T1000 (cell line): Measurements from ENCODE around the gene SLC35B1.
A peak's percentile ranks its signal among the peaks of the same experiment; 100 is the strongest.
"Not testable (repeated sequence)": the region's sequence is repeated elsewhere in the genome, so short reads cannot be mapped to it uniquely, and the experiment has no call there.

ENCODE experiments used
- DNase-seq: peaks from one replicate; lab custom pipeline; 2025; ENCODE audit warnings: mixed read lengths; lab: John Stamatoyannopoulos, UW

SLC35B1 gene

DNA sequence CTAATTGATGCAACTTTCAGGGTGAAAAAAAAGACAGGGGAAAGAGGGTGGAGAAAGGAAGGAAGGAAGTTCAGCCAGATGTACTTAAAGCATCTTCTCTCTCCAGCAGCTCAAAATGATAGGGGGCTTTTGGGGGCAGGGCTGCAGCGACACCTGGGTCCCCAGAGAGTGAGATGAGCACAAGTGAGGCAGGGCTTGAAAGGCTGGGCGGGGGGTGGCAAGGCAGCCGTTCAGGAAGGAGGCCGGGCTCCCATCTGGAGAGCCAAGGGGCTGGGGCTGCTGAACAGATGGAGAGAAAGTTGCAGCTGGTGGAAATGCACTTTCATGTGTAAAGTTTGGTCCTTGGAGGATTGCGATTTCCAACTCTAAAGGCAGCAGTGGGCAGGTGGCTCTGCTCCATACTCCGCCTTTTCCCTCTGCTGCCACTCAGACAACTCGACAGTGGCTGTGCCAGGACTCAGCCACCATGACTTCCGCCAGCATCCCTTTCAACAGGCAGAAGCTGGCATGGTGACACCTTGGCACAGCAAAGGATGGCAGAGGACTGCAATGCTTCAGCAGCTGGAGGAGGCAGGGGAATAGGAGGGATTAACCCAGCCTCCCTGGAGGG is 7.7 kb downstream of the SLC35B1 start:
- DNase-seq, result no peak

DNA sequence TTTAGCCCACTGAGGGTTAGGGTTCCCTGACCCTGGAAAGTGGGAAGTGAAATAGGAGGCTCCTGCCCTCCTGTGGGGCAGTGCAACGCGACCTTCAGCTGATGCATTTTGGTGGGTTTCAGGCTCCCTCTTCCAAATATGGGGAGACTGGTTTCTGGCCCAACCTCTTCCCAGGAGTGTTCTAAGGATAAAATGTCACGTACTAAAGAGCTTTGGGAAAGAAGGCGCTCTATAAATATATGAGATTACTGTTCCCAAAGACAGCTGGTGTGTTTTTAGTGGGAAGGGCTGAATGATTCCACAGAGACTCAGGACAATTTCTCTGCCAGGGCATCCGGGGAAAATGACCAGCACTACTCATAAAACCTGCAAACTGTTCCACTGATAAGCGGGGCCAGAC is 9.8 kb downstream of the SLC35B1 start:
- DNase-seq, result no peak

DNA sequence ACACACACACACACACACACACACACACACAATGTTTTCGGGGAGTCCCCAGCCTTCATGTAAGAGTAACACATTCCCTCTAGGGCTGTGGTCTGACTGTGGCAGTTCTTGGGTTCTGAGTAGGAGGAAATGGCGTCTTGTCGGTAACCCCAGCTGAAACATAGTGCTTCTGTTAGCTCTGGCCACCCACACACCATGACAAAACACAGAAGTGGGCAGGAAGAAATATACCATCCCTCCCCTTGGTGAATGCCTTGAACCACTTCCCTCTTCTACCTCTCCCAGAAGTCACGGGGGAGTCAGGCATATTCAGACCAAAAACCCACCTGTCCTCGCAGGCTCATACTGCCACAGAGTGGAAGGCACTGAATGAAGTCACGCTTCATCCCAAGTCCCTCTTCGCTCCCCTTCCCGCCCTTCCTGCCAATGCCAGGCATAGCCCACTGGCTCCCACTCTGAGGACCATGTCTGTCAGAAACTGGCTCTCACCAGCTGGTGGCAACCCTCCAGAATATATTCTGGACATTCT is 11.5 kb downstream of the SLC35B1 start:
- no peak for DNase-seq

DNA sequence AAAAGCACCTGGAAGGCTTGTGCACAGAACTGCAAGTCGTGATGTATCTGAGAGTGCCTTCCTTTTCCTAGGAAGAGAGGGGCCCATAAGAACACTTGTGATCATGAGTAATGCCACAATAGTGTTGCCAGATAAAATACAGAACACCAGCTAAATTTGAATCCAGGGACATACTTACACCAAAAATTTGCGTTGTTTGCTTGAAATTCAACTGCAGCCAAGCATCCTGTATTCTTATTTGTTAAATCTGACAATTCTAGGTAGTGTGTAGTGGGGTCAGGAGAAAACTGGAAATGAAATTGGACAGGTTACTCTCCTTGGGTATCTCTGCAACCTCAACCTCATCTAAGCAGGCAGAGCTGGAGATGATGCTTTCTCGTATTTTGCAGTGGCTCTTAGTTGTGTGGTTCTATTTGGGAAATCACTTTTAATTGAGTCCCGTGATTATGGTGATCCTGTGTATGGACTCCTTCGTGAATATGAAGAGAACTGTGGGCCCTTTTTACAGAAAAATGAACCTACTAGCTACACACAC is 12.0 kb downstream of the SLC35B1 start:
- no peak for DNase-seq

DNA sequence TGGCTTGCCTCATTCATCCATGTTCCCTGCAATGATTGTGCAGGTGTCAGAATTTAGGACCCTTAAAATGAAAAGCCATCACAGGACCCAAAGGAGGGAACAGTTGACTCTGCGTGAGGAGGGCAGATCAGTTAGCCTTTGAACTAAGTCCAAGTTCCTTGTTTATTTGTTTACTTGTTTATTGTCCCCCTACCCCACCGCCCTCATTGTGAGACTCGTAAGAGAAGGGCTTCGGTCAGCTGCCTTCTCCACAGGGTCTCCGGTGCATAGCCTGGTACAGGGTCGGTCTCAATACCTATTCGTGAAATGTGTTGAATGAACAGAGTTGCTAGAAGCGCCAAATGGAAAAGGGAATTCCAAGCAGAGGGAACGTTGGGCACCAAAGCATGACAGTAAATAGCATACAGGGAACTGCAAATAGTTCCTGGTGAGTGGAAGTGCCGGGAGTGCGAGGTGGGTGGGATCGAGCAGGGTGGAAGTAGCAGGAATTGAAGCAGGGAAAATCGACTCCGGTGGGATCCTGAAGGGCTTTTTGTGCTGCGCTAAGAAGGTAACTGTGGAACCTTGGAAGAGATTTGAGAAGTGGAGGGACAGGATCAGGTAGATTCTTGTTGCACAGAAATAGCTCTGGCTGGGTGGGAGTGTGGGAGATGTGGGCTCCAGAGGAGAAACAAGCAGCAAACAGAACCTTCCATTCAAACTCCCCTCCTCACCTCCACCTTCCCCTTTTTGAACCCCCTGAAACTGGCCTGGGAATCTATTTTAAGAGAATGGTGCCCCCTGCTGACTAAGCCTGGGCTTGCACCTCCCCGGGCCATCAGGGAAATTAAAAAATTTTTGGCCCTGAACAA is 12.7 kb downstream of the SLC35B1 start:
- DNase-seq, result no peak

DNA sequence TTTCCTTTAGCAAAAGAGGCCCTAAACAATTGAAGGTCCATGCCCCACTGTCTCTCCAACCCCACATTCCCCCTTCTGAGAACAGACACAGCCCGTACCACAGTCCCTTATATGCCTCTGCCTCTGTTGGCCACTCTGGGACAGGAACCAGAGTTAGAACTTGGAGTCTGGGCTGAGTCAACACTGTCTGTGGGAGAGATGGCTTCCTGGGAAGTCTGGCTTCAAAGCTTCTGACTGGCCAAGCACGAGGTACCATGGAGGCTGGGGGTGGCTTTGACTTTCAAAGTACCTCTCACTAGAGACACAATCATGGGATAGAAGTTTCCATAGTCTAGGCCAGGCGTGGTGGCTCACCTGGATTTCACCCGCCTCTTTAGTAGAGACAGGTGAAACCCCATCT is 15.0 kb downstream of the SLC35B1 start:
- no peak for DNase-seq

DNA sequence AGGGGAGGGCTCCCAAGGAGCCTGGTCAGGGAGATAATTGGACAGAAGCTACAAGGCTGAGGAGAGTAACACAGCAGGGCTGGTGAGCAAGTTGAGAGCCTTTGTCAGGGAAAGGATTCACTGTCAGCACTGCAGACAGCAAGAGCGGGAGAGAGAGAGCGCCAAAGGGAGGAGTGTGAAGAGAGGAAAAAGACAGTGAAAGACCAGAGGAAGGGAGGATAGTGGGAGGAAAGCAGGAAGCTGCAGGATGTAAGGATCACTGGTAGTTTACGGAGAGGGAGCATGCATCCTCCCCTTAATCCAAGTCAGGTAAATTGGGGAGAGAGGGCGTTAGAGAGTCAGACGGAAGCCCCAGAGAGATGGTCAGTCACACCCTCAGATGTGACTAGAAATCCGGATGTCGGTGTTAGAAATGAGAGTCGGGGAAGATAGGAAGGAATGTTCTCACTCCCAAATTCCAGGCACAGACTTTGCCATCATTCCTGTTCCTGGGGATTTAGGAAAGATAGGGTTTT is 16.0 kb downstream of the SLC35B1 start:
- no peak for DNase-seq

DNA sequence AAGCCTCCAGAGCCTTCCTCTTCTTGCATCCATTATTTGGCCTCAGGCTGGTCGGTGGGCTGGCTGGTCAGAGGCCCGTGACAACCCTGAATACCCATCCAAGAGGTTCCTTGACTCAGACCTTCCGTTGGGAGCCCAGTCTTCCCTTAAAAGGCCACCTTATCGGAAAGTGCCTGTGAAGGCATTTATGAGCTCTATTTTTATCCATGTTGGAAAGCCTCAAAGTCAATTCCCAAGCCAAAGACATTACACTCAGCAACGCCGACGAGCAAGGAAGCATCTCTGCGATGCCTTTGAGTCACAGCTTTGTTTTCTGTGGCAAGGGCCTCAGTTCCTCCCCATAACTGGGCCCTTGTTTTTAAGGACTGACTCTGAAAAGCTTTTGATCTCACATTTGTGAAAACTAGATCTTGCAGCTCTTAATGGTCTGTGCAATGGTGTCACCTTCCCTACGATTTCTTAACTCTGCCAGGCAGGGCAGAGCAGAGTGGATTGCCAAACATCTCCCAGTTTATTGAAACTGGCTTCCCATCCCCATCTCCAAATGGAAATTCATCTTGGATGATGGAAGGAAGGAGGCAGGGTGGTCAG is 16.6 kb downstream of the SLC35B1 start:
- no peak for DNase-seq

DNA sequence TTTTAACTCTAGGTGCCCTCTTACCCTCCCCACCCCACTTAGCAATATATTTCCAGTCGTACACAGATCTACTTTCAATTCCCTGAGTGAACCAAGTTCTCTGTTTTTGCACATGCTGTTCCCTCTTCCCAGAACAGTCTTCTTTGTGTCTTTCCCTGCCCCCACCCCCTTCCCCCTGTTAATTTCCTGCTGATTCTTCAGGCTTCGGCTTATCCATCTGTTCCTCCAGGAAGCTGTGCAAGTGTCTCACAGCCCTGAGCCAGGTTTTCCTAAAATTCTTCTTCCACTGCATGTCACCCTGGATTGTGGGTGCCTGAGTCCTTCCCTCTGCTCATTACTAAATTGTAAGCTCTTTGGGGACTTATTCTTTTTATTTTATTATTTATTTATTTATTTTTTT is 17.5 kb downstream of the SLC35B1 start:
- no peak for DNase-seq

DNA sequence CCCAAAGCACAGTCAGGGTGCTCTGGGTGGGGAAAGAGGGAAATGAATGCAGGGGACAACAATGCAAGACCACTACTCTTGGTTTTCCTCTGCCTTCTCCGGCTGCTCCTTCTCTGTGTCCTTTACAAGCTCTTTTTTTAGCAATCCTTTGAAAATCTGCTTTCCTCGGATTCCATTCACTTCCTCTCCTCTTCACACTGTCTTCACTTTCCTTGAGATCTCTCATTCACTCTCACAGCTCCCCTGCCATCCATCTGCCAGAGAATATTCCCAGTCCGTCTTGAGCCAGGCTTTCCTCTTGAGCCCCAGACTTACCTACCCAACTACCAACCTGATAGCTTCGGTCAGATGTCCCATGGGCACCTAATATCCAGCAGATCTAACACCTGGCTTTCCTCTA is 18.9 kb downstream of the SLC35B1 start:
- no peak for DNase-seq

DNA sequence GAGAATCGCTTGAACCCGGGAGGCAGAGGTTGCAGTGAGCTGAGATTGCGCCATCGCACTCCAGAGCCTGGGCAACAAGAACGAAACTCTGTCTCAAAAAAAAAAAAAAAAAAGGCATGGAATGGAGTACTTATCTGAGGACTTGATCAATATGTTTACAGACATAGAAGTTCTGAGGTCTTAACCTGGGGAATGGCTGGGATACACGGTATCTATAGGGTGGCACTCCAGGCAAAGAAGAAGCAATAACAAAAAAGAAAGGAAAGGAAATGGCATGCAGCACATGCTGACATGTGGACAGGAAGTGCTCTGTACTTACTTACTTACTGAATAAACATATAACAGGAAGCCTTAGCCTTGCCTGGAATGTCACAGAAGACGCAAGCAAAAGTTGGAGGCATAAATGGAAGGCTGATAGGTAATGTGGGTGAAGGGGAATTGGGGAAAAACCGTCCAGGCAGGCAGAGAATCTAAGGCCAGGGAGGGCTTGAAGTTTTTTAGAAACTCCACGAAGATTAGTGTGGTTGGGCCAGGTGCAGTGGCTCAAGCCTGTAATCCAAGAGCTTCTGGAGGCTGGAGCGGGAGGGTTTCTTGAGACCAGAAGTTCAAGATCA is 19.8 kb downstream of the SLC35B1 start:
- no peak for DNase-seq

DNA sequence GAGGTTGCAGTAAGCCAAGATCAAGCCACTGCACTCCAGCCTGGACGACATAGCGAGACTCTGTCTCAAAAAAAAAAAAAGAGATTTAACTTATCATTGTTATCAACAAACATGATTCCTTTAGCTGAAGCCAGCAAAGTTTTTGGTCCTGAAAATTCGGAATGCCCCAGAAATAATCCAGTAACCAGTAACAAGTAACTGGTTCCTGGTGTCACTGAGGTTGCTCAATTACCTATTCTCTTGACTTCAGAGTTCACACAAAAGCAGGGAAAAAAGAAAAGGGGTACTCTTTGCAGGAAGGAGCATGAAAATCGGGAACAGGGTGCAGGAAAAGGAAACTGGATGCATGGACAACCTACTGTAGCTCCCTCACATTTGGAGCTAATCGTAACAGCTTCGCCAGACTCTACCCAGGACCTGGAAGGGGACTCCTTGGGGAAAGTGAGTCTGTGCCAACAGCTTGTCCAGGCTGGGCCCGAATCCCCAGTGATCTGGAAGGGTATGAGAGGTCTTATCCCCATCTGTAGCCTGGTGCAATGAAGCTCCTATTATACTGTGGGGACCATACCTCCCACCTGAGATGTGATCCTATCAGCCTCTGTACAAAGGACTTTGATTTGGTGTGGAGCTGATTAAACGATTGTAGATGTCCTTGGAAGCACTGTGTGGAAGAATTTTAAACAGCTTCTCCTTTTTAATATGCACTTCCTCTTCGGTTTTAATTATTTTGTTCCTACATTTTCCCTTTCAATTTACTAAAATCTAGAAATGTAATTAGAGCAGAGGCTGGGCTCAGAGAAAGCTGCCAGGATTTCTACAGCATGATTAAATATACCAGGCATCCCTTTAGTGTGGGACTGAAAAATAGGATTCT is 26.4 kb downstream of the SLC35B1 start:
- no peak for DNase-seq

DNA sequence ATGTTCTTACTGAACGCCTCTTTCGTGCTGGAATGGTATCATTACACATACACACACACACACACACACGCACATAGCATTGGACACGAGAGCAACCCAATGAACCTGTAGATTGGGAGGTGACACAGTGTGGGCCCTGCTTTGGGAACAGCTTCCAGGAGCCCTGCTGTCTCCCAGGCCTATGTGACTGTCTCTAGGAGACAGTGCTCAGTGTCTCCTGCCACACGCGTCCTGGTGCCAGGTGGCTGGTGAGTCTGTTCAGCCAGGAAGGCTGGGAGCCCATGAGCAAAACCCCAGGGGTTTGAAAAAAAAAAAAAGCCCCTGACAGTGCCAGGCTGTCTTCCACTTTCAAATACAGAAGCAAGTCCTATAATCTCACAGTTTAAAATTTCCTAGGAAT is 27.4 kb downstream of the SLC35B1 start:
- DNase-seq, result no peak

DNA sequence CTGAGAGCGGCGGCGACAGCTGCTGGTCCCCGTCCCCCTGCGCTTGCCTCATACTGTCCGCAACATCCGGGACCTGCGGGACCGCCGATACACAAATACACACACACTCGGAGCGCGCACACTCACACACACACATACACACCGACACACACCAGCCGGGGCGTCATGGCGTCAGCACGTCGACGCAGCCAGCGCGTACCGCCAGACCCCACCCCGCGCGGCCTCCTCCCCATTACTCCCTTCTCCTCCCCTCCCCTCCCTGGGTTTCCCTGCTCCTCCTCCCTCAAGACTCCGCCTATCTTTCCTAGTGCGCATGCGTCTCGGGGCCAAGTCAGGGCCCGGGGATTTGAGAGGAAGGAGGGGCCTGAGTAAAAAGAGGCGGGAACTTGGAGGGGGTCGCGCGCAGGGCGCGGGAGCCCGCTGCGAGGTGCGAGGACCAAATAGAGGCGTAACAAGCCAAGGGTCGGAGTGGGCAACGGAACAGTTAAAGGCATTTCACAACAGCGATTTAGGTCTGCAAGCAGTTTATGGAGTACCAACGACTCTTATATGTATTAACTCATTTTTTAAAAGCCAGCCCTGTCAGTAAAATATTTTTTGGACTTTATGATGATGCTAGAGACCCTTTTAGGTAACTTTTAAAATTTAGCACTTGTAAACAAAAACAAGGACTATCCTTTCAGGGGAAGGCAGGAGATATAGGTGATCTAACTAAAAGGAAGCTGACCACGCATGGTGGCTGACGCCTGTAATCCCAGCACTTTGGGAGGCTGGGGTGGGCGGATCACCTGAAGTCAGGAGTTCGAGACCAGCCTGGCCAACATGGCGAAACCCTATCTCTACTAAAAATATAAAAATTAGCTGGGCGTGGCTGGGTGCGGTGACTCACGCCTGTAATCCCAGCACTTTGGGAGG is 29.6 kb downstream of the SLC35B1 start, which contains the start of gene SPOP:
Gene SPOP, minus strand, starts transcription at position 165 of the 915 bp plus-strand sequence. CDS start 55,287 bp downstream, outside the sequence.
- peak; percentile 98 for DNase-seq

DNA sequence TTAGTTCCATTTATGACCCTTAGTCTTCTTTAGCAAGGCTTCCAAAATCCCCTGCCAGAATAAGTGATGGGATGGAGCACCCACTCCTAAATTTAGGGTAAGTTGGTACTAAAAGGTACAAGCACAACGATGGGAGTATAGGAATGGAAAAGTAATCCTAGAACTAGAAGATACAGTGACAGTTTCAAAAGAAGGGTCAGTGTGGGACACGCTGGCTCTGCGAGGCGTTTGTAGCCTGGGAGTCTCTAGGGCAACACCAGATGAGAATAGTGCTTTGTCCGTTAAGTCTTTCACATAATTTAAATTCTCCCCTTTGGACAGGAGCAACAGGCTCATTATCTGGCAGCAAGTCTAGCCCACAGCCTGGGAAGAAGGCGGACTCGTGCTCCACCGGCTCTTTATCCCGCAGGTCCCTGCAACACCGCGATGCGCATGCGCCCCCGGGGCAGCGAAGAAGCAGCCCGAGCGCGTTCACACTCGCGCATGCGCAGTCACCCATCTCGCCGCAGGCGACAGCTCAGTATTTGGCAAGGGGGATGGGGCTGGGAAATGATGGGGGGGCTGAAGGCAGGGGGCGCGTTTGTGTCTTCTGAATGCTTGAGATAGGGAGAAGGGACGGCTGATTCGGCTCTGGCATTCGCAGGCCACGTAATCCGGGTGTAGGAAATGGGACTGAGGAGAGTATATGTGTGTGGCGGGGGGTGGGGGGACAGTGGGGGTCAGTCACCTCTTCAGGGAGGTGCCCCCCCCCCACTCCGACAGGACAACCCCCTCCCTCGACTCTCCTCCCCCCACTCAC is 30.4 kb downstream of the SLC35B1 start:
- DNase-seq, result peak; percentile 89

DNA sequence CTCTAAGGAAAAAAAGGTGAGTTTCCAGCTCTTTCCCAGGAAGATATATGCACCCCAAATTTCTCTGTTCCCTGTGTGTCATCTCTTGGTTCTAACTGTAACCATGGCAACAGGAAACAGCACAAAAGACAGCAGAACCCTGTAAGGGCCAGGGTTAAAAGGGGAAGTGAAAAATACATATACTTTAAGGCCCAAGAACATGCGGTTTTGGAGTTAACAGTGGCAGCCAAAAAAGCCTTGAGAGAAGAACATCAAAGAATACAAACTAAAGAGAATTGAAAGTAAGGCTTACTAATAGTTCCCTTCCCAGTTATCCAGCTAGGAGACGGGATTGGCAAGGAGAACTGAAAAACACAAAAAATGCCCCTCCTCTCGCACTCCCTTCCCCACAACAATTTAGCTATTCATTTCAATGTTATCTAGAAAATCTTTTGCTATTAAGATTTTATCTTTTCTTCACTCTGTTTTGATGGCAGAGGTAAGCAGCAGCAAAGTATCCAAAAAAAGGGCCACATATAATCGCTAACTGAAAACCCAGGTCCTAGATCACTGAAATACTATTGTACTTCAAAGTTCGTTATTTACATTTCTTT is 31.4 kb downstream of the SLC35B1 start:
- no peak for DNase-seq

DNA sequence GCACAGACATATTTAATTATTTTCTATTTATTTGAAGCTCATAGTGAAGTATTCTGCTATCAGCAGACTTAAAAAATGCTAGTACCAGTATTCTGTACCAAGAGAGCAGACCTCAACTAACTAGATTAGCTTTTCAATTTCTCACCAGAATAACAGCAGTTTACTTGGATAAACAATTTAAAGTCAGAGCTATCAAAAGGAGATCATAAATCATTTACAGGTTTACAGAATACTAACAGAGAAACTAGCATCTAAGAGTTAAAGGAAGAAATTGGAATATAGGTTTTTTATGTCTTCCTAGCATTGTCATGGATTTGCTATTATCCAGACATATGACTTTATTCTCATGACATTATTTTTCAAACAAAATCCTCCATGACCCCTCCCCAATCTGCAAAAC is 33.3 kb downstream of the SLC35B1 start:
- DNase-seq, result no peak

DNA sequence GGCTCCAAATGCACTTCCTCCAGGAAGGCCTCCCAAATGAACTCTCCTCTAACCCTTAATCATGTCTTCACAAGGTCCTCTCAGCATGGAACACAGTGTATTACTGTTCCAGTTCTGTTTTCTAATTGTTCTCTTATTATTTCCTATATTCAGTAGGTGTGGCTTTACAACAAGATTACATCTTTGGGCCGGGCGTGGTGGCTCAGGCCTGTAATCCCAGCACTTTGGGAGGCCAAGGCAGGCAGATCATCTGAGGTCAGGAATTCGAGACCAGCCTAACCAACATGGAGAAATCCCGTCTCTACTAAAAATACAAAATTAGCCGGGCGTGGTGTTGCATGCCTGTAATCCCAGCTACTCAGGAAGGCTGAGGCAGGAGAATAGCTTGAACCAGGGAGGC is 34.1 kb downstream of the SLC35B1 start:
- not testable (repeated sequence) for DNase-seq

DNA sequence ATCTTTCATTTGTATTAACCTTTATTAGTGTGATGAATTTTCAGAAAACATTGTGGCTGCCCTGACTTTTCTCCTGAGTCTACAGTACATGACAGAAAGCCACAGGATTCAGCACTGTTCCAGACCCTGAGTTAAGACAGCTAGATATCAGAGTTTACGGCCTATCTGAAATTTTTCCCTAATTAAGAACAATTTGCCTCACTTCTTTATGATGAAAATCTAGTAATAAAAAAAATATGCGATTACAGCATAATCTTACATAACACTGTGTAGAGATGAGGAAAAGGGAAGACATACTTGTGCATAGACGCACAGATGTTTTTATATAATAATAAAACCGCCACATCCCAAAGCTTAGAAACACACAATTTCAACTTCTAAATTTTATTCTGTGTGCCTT is 37.1 kb downstream of the SLC35B1 start:
- no peak for DNase-seq
